Measurements from ENCODE around the gene CTDSPL.

Gene CTDSPL

DNA sequence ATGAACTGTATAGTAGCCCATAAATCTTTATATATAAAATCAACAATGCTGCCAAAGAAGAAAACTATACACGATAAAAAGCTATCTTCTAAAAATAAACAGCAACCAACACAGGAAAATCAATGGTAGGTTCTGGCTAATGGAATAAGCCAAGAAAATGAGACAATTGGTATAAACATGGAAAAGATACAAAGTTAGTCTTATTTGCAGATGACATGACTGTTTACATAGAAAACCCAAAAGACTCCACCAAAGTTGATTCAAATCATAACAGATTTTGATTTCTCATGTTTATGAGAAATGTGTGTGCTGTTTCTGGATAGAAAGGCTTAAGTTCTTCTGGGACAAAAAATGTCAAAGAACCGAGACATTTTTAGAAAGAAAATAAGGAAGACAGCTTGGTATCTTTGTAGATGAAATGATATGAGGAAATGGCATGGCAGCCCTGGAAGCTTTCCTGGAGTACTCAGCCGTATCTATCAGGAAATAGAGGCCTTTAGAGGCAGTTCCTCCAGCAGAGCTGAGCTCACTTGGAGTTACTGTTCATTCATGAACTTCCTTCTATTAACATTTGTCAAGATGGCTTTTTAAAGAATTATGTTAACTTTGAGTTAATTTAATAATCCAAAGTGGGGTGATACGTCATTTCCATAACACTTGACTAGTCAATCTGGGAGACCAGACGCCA, 92.2 kb downstream of the CTDSPL start:
- no peak overlapping the region for H3K27ac ChIP-seq (ENCODE audit: extremely low read depth, low read depth, low read length)
- H3K9me3 ChIP-seq (ENCODE audit: control insufficient read depth, insufficient read depth, low read depth, low read length): no peaks in the 10 kb centered on the region
- ChIA-PET POLR2A (no interaction called here), CTCF (no interaction called here)
- peaks cover 0 to 6% of the 10 kb centered on the region in 2 experiments; a peak in 1 of 3 replicates for H3K36me3 ChIP-seq (ENCODE audit: control insufficient read depth in 2 of 2, insufficient read depth in 1 of 2, low read length in 2 of 2)
- TF ChIP-seq SETDB1 (IDR thresholded peaks at IDR 0.05; ENCODE audit: insufficient read length, low read length) (no peak), ZNF473 (tag by site-specific recombination; IDR thresholded peaks at IDR 0.05) (no peak), ZSCAN16 (tag by site-specific recombination; IDR thresholded peaks at IDR 0.05) (no peak), ZNF548 (tag by site-specific recombination; IDR thresholded peaks at IDR 0.05) (no peak), ZBTB1 (tag by site-specific recombination; IDR thresholded peaks at IDR 0.05) (no peak), KLF7 (tag by site-specific recombination; IDR thresholded peaks at IDR 0.05; ENCODE audit: borderline replicate concordance) (no peak), ZNF670 (tag by site-specific recombination; IDR thresholded peaks at IDR 0.05; ENCODE audit: low read depth) (no peak), ZNF660 (tag by site-specific recombination; IDR thresholded peaks at IDR 0.05) (no peak), ZNF843 (tag by site-specific recombination; IDR thresholded peaks at IDR 0.05) (no peak)
- TF ChIP-seq, protein P1, sequence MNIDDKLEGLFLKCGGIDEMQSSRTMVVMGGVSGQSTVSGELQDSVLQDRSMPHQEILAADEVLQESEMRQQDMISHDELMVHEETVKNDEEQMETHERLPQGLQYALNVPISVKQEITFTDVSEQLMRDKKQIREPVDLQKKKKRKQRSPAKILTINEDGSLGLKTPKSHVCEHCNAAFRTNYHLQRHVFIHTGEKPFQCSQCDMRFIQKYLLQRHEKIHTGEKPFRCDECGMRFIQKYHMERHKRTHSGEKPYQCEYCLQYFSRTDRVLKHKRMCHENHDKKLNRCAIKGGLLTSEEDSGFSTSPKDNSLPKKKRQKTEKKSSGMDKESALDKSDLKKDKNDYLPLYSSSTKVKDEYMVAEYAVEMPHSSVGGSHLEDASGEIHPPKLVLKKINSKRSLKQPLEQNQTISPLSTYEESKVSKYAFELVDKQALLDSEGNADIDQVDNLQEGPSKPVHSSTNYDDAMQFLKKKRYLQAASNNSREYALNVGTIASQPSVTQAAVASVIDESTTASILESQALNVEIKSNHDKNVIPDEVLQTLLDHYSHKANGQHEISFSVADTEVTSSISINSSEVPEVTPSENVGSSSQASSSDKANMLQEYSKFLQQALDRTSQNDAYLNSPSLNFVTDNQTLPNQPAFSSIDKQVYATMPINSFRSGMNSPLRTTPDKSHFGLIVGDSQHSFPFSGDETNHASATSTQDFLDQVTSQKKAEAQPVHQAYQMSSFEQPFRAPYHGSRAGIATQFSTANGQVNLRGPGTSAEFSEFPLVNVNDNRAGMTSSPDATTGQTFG (tag by site-specific recombination; IDR thresholded peaks at IDR 0.05; ENCODE audit: borderline replicate concordance): no peak
- TF ChIP-seq, protein P2, sequence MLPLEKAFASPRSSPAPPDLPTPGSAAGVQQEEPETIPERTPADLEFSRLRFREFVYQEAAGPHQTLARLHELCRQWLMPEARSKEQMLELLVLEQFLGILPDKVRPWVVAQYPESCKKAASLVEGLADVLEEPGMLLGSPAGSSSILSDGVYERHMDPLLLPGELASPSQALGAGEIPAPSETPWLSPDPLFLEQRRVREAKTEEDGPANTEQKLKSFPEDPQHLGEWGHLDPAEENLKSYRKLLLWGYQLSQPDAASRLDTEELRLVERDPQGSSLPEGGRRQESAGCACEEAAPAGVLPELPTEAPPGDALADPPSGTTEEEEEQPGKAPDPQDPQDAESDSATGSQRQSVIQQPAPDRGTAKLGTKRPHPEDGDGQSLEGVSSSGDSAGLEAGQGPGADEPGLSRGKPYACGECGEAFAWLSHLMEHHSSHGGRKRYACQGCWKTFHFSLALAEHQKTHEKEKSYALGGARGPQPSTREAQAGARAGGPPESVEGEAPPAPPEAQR (tag by site-specific recombination; IDR thresholded peaks at IDR 0.05): no peak
- H3K4me3 ChIP-seq (ENCODE audit: low read depth, low read length): no peak overlapping the region
- H3K4me1 ChIP-seq (ENCODE audit: control insufficient read depth, insufficient read depth, low read length): no peaks in the 10 kb centered on the region

DNA sequence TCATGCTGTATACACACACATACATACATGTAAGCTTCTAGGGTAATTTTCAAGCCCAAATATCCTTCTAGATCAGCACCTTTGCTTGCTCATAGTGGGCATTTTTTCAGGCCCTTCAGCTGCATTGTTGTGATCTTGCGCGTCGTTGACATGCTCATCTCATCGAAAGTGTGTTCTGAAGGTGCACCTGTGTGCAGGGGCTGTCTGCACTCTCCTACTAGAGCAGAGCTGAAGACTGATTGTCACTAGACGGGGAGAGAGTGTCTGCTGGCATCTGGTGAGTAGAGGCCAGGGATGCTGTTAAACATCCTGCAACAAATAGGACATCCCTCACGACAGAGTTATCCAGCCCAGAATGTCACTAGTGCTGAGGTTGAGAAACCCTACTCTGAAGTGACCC, 93.2 kb downstream of the CTDSPL start:
- no peaks in the 10 kb centered on the region for H3K4me1 ChIP-seq (ENCODE audit: control insufficient read depth, insufficient read depth, low read length)
- ChIA-PET POLR2A (no interaction called here), CTCF (interaction anchor here (0.7 to 1.5 kb wide), 5 partner anchors 12 to 99 kb away, joined by 3 to 5 read pairs (median 3); no protein-coding TSS in a partner anchor)
- no peak overlapping the region for H3K27ac ChIP-seq (ENCODE audit: extremely low read depth, low read depth, low read length)
- no peaks in the 10 kb centered on the region for H3K9me3 ChIP-seq (ENCODE audit: control insufficient read depth, insufficient read depth, low read depth, low read length)
- H3K36me3 ChIP-seq (ENCODE audit: control insufficient read depth in 2 of 2, insufficient read depth in 1 of 2, low read length in 2 of 2): peaks cover 0 to 6% of the 10 kb centered on the region in 2 experiments; a peak in 1 of 3 replicates
- TF ChIP-seq ZNF473 (tag by site-specific recombination; IDR thresholded peaks at IDR 0.05) (no peak), KLF10 (tag by site-specific recombination; IDR thresholded peaks at IDR 0.05) (no peak), ZSCAN16 (tag by site-specific recombination; IDR thresholded peaks at IDR 0.05) (no peak), ZNF169 (tag by site-specific recombination; IDR thresholded peaks at IDR 0.05) (no peak), ZNF311 (tag by site-specific recombination; IDR thresholded peaks at IDR 0.05; ENCODE audit: borderline replicate concordance) (no peak)
- H3K4me3 ChIP-seq (ENCODE audit: low read depth, low read length): no peak overlapping the region

DNA sequence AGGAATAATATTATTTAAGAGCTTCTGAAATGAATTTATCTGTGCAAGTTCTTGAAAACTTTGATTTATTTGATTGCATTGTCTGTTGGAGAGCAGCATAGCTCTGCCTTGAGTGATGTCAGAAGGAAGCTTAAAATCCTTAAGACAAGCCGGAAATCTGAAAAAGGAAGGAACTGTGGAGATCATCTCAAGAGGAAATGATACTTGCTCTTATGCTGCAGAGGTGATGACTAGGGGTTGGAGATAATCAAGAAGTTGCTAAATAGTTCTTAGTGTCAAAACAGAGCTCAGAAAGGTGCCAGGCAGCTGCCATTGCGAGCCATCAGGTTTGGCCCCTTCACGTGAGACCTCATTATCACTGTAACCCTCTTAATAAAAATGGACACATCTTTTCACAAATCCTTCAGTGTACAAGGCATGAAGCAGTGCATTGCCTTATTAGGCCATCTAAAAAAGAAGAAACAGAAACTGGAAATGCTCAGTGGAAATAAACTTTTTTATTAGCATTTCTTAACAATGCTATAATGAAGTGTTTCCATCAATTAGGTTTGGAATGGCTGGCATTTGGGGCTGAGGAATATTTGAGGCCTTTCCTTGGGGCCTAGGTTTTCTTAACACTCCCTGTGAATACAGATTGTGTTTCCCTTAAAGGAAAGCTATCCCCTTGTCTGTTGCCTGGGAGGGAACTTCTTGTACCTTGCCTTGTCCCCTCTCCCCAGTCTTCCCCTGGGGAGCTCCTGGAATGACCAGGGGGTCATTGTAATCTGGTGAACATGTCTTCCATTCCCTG, 94.4 kb downstream of the CTDSPL start:
- Histone ChIP-seq H3K36me3 (ENCODE audit: control insufficient read depth in 2 of 2, insufficient read depth in 1 of 2, low read length in 2 of 2) (peaks cover 0 to 6% of the 10 kb centered on the region in 2 experiments; a peak in 1 of 3 replicates), H3K4me1 (ENCODE audit: control insufficient read depth, insufficient read depth, low read length) (no peaks in the 10 kb centered on the region), H3K4me3 (ENCODE audit: low read depth, low read length) (no peak overlapping the region), H3K9me3 (ENCODE audit: control insufficient read depth, insufficient read depth, low read depth, low read length) (no peaks in the 10 kb centered on the region), H3K27ac (ENCODE audit: extremely low read depth, low read depth, low read length) (no peak overlapping the region)
- POLR2A ChIA-PET: interaction anchor here (0.6 kb wide), 1 partner anchor 832 kb away, joined by 4 read pairs; no protein-coding TSS in a partner anchor
- CTCF ChIA-PET: interaction anchor here (0.7 to 1.5 kb wide), 2 partner anchors 11 to 699 kb away, joined by 3 to 5 read pairs; no protein-coding TSS in a partner anchor
- TF ChIP-seq KLF9 (tag by site-specific recombination; IDR thresholded peaks at IDR 0.05; ENCODE audit: low read depth) (no peak), ZNF433 (tag by site-specific recombination; IDR thresholded peaks at IDR 0.05; ENCODE audit: low read depth) (no peak), SCRT1 (tag by site-specific recombination; IDR thresholded peaks at IDR 0.05; ENCODE audit: borderline replicate concordance) (no peak)
